Measurements from ENCODE around the gene KASH5.
A peak's percentile ranks its signal among the peaks of the same experiment; 100 is the strongest.

KASH5 gene

GRCh38 chr19:49425922-49426592 is 38.0 kb downstream of the KASH5 start:
- H3K9me3 ChIP-seq (ENCODE audit: control extremely low read depth in 1 of 5, control insufficient read depth in 4 of 5, insufficient read depth in 2 of 5, low read depth in 1 of 5, low read length in 4 of 5), result no peaks in the 10 kb centered on the region
- CTCF ChIA-PET, result interaction anchor here (1.0 to 2.4 kb wide), 3 partner anchors 10 to 35 kb away, joined by 3 to 11 read pairs (median 6); no protein-coding TSS in a partner anchor
- POLR2A ChIA-PET, result no interaction called here

GRCh38 chr19:49427339-49427738 is 39.3 kb downstream of the KASH5 start:
- Histone ChIP-seq H3K27me3 (replicated peaks in 2 of 5; ENCODE audit: control insufficient read depth in 4 of 5, insufficient read depth in 5 of 5, low read length in 4 of 5) (peaks cover 0 to 99% (median 61%) of the 10 kb centered on the region in 5 experiments), H3K36me3 (ENCODE audit: control insufficient read depth in 4 of 4, insufficient read depth in 4 of 4, low read length in 3 of 4) (no peaks in the 10 kb centered on the region), H3K27ac (ENCODE audit: insufficient read depth in 1 of 2, low read depth in 1 of 2, low read length in 2 of 2, poor library complexity in 1 of 2, severe bottlenecking in 2 of 2) (no peak overlapping the region), H3K4me3 (ENCODE audit: control insufficient read depth in 1 of 7, extremely low read depth in 1 of 7, insufficient read depth in 4 of 7, low read depth in 2 of 7, low read length in 6 of 7) (no peak overlapping the region), H3K4me1 (ENCODE audit: control extremely low read depth in 1 of 4, control insufficient read depth in 4 of 4, insufficient read depth in 4 of 4, low read length in 3 of 4) (peaks cover 0 to 35% (median 29%) of the 10 kb centered on the region in 4 experiments), H3K9me3 (ENCODE audit: control extremely low read depth in 1 of 5, control insufficient read depth in 4 of 5, insufficient read depth in 2 of 5, low read depth in 1 of 5, low read length in 4 of 5) (peaks cover 0 to 4% (median 0%) of the 10 kb centered on the region in 5 experiments)
- 59% methylated on average over 3 of the region's 12 CpGs for WGBS (ENCODE audit: insufficient coverage)
- DNase-seq, result no peak
- ChIA-PET CTCF (interaction anchor here (1.3 kb wide), 1 partner anchor 171 kb away, joined by 3 read pairs; no protein-coding TSS in a partner anchor), POLR2A (no interaction called here)

More at GRCh38 chr19:49425922-49426592, 38.0 kb downstream of the KASH5 start:
- 7% methylated on average over 26 of the region's 30 CpGs for WGBS (ENCODE audit: insufficient coverage)
- DNase-seq, result no peak
- Histone ChIP-seq H3K4me3 (ENCODE audit: control insufficient read depth in 1 of 7, extremely low read depth in 1 of 7, insufficient read depth in 4 of 7, low read depth in 2 of 7, low read length in 6 of 7) (no peak overlapping the region), H3K27me3 (replicated peaks in 2 of 5; ENCODE audit: control insufficient read depth in 4 of 5, insufficient read depth in 5 of 5, low read length in 4 of 5) (peaks cover 0 to 98% (median 60%) of the 10 kb centered on the region in 5 experiments), H3K27ac (ENCODE audit: insufficient read depth in 1 of 2, low read depth in 1 of 2, low read length in 2 of 2, poor library complexity in 1 of 2, severe bottlenecking in 2 of 2) (no peak overlapping the region), H3K4me1 (ENCODE audit: control extremely low read depth in 1 of 4, control insufficient read depth in 4 of 4, insufficient read depth in 4 of 4, low read length in 3 of 4) (peaks cover 0 to 39% (median 36%) of the 10 kb centered on the region in 4 experiments), H3K36me3 (ENCODE audit: control insufficient read depth in 4 of 4, insufficient read depth in 4 of 4, low read length in 3 of 4) (no peaks in the 10 kb centered on the region)

GRCh38 chr19:49427855-49428546 is 40.0 kb downstream of the KASH5 start:
- H3K4me1 ChIP-seq (ENCODE audit: control extremely low read depth in 1 of 4, control insufficient read depth in 4 of 4, insufficient read depth in 4 of 4, low read length in 3 of 4), result peaks cover 0 to 35% (median 23%) of the 10 kb centered on the region in 4 experiments
- H3K9me3 ChIP-seq (ENCODE audit: control extremely low read depth in 1 of 5, control insufficient read depth in 4 of 5, insufficient read depth in 2 of 5, low read depth in 1 of 5, low read length in 4 of 5), result peaks cover 0 to 4% (median 0%) of the 10 kb centered on the region in 5 experiments
- CTCF ChIA-PET, result interaction anchor here (1.3 kb wide), 2 partner anchors 19 to 172 kb away, joined by 3 read pairs; no protein-coding TSS in a partner anchor
- H3K27ac ChIP-seq (ENCODE audit: insufficient read depth in 1 of 2, low read depth in 1 of 2, low read length in 2 of 2, poor library complexity in 1 of 2, severe bottlenecking in 2 of 2), result no peak overlapping the region
- 2% methylated on average over 38 of the region's 45 CpGs for WGBS (ENCODE audit: insufficient coverage)
- POLR2A ChIA-PET, result no interaction called here
- peaks cover 0 to 99% (median 63%) of the 10 kb centered on the region in 5 experiments for H3K27me3 ChIP-seq (replicated peaks in 2 of 5; ENCODE audit: control insufficient read depth in 4 of 5, insufficient read depth in 5 of 5, low read length in 4 of 5)
- DNase-seq, result peak in 1 of 3 donors; percentile 26
- H3K4me3 ChIP-seq (ENCODE audit: control insufficient read depth in 1 of 7, extremely low read depth in 1 of 7, insufficient read depth in 4 of 7, low read depth in 2 of 7, low read length in 6 of 7), result peak overlapping the region in 3 of 7 experiments; percentile 26 to 48 (median 36)
- H3K36me3 ChIP-seq (ENCODE audit: control insufficient read depth in 4 of 4, insufficient read depth in 4 of 4, low read length in 3 of 4), result no peaks in the 10 kb centered on the region

- Histone ChIP-seq H3K36me3 (ENCODE audit: control insufficient read depth in 4 of 4, insufficient read depth in 4 of 4, low read length in 3 of 4) (no peaks in the 10 kb centered on the region), H3K27me3 (replicated peaks in 2 of 5; ENCODE audit: control insufficient read depth in 4 of 5, insufficient read depth in 5 of 5, low read length in 4 of 5) (peaks cover 0 to 99% (median 64%) of the 10 kb centered on the region in 5 experiments), H3K4me3 (ENCODE audit: control insufficient read depth in 1 of 7, extremely low read depth in 1 of 7, insufficient read depth in 4 of 7, low read depth in 2 of 7, low read length in 6 of 7) (peak overlapping the region in 2 of 7 experiments; percentile 36 to 48), H3K9me3 (ENCODE audit: control extremely low read depth in 1 of 5, control insufficient read depth in 4 of 5, insufficient read depth in 2 of 5, low read depth in 1 of 5, low read length in 4 of 5) (peaks cover 0 to 4% (median 0%) of the 10 kb centered on the region in 5 experiments), H3K27ac (ENCODE audit: insufficient read depth in 1 of 2, low read depth in 1 of 2, low read length in 2 of 2, poor library complexity in 1 of 2, severe bottlenecking in 2 of 2) (no peak overlapping the region), H3K4me1 (ENCODE audit: control extremely low read depth in 1 of 4, control insufficient read depth in 4 of 4, insufficient read depth in 4 of 4, low read length in 3 of 4) (peaks cover 0 to 30% (median 16%) of the 10 kb centered on the region in 4 experiments)
- 13% methylated on average over 19 of the region's 29 CpGs for WGBS (ENCODE audit: insufficient coverage)
- POLR2A ChIA-PET, result no interaction called here
- CTCF ChIA-PET, result interaction anchor here (1.1 to 1.9 kb wide), 5 partner anchors 10 to 172 kb away, joined by 3 to 9 read pairs (median 3); no protein-coding TSS in a partner anchor
- no peak for DNase-seq
Measured at GRCh38 chr19:49428547-49429451, 40.8 kb downstream of the KASH5 start.

GRCh38 chr19:49430172-49430677 is 42.2 kb downstream of the KASH5 start:
- ChIA-PET POLR2A (no interaction called here), CTCF (interaction anchor here (0.7 to 1.9 kb wide), 5 partner anchors 10 to 43 kb away, joined by 3 to 9 read pairs (median 4); no protein-coding TSS in a partner anchor)
- Histone ChIP-seq H3K4me1 (ENCODE audit: control extremely low read depth in 1 of 4, control insufficient read depth in 4 of 4, insufficient read depth in 4 of 4, low read length in 3 of 4) (peaks cover 0 to 28% (median 15%) of the 10 kb centered on the region in 4 experiments), H3K36me3 (ENCODE audit: control insufficient read depth in 4 of 4, insufficient read depth in 4 of 4, low read length in 3 of 4) (no peaks in the 10 kb centered on the region), H3K9me3 (ENCODE audit: control extremely low read depth in 1 of 5, control insufficient read depth in 4 of 5, insufficient read depth in 2 of 5, low read depth in 1 of 5, low read length in 4 of 5) (peaks cover 0 to 4% (median 0%) of the 10 kb centered on the region in 5 experiments), H3K27me3 (replicated peaks in 2 of 5; ENCODE audit: control insufficient read depth in 4 of 5, insufficient read depth in 5 of 5, low read length in 4 of 5) (peaks cover 0 to 99% (median 67%) of the 10 kb centered on the region in 5 experiments), H3K4me3 (ENCODE audit: control insufficient read depth in 1 of 7, extremely low read depth in 1 of 7, insufficient read depth in 4 of 7, low read depth in 2 of 7, low read length in 6 of 7) (no peak overlapping the region), H3K27ac (ENCODE audit: insufficient read depth in 1 of 2, low read depth in 1 of 2, low read length in 2 of 2, poor library complexity in 1 of 2, severe bottlenecking in 2 of 2) (no peak overlapping the region)
- no peak for DNase-seq
- 86% methylated on average over 8 of the region's 9 CpGs for WGBS (ENCODE audit: insufficient coverage)

- Histone ChIP-seq H3K4me1 (ENCODE audit: control extremely low read depth in 1 of 4, control insufficient read depth in 4 of 4, insufficient read depth in 4 of 4, low read length in 3 of 4) (peaks cover 0 to 28% (median 15%) of the 10 kb centered on the region in 4 experiments), H3K4me3 (ENCODE audit: control insufficient read depth in 1 of 7, extremely low read depth in 1 of 7, insufficient read depth in 4 of 7, low read depth in 2 of 7, low read length in 6 of 7) (no peak overlapping the region), H3K36me3 (ENCODE audit: control insufficient read depth in 4 of 4, insufficient read depth in 4 of 4, low read length in 3 of 4) (no peaks in the 10 kb centered on the region), H3K9me3 (ENCODE audit: control extremely low read depth in 1 of 5, control insufficient read depth in 4 of 5, insufficient read depth in 2 of 5, low read depth in 1 of 5, low read length in 4 of 5) (peaks cover 0 to 4% (median 0%) of the 10 kb centered on the region in 5 experiments), H3K27ac (ENCODE audit: insufficient read depth in 1 of 2, low read depth in 1 of 2, low read length in 2 of 2, poor library complexity in 1 of 2, severe bottlenecking in 2 of 2) (no peak overlapping the region), H3K27me3 (replicated peaks in 2 of 5; ENCODE audit: control insufficient read depth in 4 of 5, insufficient read depth in 5 of 5, low read length in 4 of 5) (peaks cover 0 to 99% (median 67%) of the 10 kb centered on the region in 5 experiments)
- CTCF ChIA-PET, result interaction anchor here (1.2 to 1.9 kb wide), 3 partner anchors 12 to 24 kb away, joined by 4 to 9 read pairs (median 4); no protein-coding TSS in a partner anchor
- POLR2A ChIA-PET, result no interaction called here
- WGBS (ENCODE audit: insufficient coverage), result 58% methylated on average over 25 of the region's 28 CpGs
- peak in 1 of 3 donors; percentile 30 for DNase-seq
Measured at GRCh38 chr19:49430678-49431329, 42.8 kb downstream of the KASH5 start.
